Activated CD8-positive, alpha-beta memory T cell treated with anti-CD3 and anti-CD28 coated beads, Interleukin-2, amount 10 ng/mL, durations not matched to agents 7 days and 5 days (primary cell): ENCODE data around the gene PROSER3. TPM values are rescaled to one million over a fixed set of nuclear protein-coding genes. Genes with fewer than 3 reads are reported as not detected.

Source experiments
- ATAC-seq: fragments of 150-1000 bp; cut with Tn5 transposase; one replicate; pipeline ENCODE4 v1.10.0; 2021; ENCODE audit warnings: moderate library complexity
- CTCF ChIA-PET: fragments of 350-600 bp; sonication (Branson Sonifier 250); formaldehyde crosslinking; loops from one replicate; lab custom pipeline; 2021; ENCODE audit warnings: antibody characterized with exemption; lab: Charles Lee
- DNase-seq: peaks from one replicate; pipeline ENCODE4 v3.0.0-alpha.2; 2020
- H3K27ac Mint-ChIP-seq: one replicate; pipeline ENCODE4 v1.8.0; 2021; ENCODE audit warnings: mild to moderate bottlenecking, mixed read lengths
- H3K27me3 Mint-ChIP-seq: one replicate; pipeline ENCODE4 v1.8.0; 2021; ENCODE audit warnings: mixed read lengths
- H3K36me3 Mint-ChIP-seq: one replicate; pipeline ENCODE4 v1.8.0; 2021; ENCODE audit warnings: mild to moderate bottlenecking, mixed read lengths
- H3K4me1 Mint-ChIP-seq: one replicate; pipeline ENCODE4 v1.8.0; 2021; ENCODE audit warnings: mixed read lengths
- H3K4me3 Mint-ChIP-seq: one replicate; pipeline ENCODE4 v1.8.0; 2021; ENCODE audit warnings: mild to moderate bottlenecking, moderate library complexity, mixed read lengths
- H3K9me3 Mint-ChIP-seq: one replicate; pipeline ENCODE4 v1.8.0; 2022; ENCODE audit warnings: low read depth, mixed read lengths
- total RNA-seq, 2 experiments: library from RNA; stranded (reverse); gene quantifications; one replicate each; pipeline ENCODE4 v1.2.3, GENCODE V29; 2021

The PROSER3 gene
- total RNA-seq, 2 experiments from 2014 or later = 46.5 to 57.8 TPM

DNA sequence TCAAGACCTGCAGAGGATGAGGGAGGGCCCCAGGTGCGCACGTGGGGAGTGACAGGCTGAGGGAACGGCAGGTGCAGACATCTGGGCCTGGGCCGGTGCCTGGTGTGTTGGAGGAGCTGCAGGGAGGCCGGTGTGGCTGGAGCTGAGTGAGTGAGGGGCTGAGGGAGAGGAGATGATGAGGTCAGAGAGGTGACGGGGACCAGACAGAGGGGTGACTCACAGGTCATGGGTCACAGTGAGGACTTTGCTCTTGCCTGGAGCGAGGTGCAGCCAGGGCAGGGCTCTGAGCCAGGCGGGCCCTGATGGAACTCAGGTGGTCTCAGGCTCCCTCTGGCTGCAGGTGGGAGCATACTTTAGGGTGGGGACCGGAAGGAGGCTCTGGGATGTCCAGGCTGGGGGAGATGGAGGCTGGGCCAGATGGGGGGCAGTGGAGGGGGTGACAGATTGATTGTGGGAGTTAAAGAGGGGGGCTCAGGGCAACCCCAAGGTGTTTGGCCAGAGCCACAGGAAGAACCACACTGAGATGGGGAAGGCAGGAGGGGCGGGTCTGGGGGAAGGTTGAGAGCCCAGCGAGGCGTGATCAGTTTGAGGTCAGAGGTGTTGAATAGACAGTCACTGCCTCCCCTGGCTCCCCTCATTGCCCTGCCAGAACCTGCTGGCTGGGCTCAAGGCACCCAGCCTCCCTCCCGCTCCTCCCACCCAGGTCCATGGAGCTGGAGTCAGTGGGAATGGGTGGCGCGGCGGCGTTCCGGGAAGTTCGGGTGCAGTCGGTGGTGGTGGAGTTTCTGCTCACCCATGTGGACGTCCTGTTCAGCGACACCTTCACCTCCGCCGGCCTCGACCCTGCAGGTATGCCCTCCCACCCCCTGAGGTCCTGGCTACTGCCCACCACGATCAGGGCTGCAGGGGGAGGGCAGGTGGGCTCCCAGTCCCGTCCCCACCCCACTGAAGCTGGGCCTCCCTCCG, 25.8 kb downstream of the PROSER3 start:
- Mint-ChIP-seq H3K27me3 (no peaks in the 10 kb centered on the region), H3K36me3 (peaks cover 2% of the 10 kb centered on the region), H3K4me3 (no peak overlapping the region), H3K27ac (no peak overlapping the region), H3K4me1 (no peaks in the 10 kb centered on the region), H3K9me3 (no peaks in the 10 kb centered on the region)
- CTCF ChIA-PET = no interaction called here
- no peak for ATAC-seq
- no peak for DNase-seq

- no peaks in the 10 kb centered on the region for H3K27me3 Mint-ChIP-seq
- CTCF ChIA-PET = no interaction called here
- H3K36me3 Mint-ChIP-seq = peaks cover 1% of the 10 kb centered on the region
- no peak overlapping the region for H3K4me3 Mint-ChIP-seq
- ATAC-seq (no peak), DNase-seq (no peak)
- H3K27ac Mint-ChIP-seq = no peak overlapping the region
- H3K4me1 Mint-ChIP-seq = no peaks in the 10 kb centered on the region
- no peaks in the 10 kb centered on the region for H3K9me3 Mint-ChIP-seq
These were observed 26.7 kb downstream of the PROSER3 start for GRCh38 chr19:35784503-35785338.

GRCh38 chr19:35785339-35785627, 27.3 kb downstream of the PROSER3 start:
- Mint-ChIP-seq H3K27me3 (no peaks in the 10 kb centered on the region), H3K4me1 (no peaks in the 10 kb centered on the region), H3K4me3 (no peak overlapping the region), H3K9me3 (no peaks in the 10 kb centered on the region), H3K36me3 (peaks cover 1% of the 10 kb centered on the region), H3K27ac (no peak overlapping the region)
- DNase-seq = no peak
- CTCF ChIA-PET = interaction anchor here (1.3 kb wide), 1 partner anchor 34 kb away, joined by 3 read pairs; no protein-coding TSS in a partner anchor
- ATAC-seq = no peak

DNA sequence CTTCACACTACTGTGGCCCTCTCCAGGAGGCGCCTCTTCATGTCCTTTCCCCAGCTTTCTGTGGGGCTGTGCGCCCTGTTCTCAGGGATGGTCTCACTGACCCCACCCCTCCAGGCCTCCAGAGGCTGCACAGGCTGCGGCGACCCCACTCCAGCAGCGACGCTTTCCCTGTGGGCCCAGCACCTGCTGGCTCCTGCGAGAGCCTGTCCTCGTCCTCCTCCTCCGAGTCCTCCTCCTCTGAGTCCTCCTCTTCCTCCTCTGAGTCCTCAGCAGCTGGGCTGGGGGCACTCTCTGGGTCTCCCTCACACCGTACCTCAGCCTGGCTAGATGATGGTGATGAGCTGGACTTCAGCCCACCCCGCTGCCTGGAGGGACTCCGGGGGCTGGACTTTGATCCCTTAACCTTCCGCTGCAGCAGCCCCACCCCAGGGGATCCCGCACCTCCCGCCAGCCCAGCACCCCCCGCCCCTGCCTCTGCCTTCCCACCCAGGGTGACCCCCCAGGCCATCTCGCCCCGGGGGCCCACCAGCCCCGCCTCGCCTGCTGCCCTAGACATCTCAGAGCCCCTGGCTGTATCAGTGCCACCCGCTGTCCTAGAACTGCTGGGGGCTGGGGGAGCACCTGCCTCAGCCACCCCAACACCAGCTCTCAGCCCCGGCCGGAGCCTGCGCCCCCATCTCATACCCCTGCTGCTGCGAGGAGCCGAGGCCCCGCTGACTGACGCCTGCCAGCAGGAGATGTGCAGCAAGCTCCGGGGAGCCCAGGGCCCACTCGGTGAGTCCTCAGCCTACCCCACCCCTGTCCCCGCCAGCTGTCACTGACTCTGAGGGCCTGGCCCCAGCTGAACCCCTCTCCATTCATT, 28.6 kb downstream of the PROSER3 start:
- Mint-ChIP-seq H3K27me3 (no peaks in the 10 kb centered on the region), H3K4me1 (no peaks in the 10 kb centered on the region), H3K27ac (no peak overlapping the region), H3K9me3 (no peaks in the 10 kb centered on the region), H3K36me3 (no peaks in the 10 kb centered on the region), H3K4me3 (no peak overlapping the region)
- CTCF ChIA-PET = interaction anchor here (1.3 kb wide), 1 partner anchor 33 kb away, joined by 3 read pairs; no protein-coding TSS in a partner anchor
- DNase-seq (no peak), ATAC-seq (no peak)

DNA sequence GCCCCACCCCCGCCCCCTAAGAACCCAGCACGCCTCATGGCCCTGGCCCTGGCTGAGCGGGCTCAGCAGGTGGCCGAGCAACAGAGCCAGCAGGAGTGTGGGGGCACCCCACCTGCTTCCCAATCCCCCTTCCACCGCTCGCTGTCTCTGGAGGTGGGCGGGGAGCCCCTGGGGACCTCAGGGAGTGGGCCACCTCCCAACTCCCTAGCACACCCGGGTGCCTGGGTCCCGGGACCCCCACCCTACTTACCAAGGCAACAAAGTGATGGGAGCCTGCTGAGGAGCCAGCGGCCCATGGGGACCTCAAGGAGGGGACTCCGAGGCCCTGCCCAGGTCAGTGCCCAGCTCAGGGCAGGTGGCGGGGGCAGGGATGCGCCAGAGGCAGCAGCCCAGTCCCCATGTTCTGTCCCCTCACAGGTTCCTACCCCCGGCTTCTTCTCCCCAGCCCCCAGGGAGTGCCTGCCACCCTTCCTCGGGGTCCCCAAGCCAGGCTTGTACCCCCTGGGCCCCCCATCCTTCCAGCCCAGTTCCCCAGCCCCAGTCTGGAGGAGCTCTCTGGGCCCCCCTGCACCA, 29.3 kb downstream of the PROSER3 start:
- H3K27me3 Mint-ChIP-seq = no peaks in the 10 kb centered on the region
- H3K4me1 Mint-ChIP-seq = no peaks in the 10 kb centered on the region
- H3K27ac Mint-ChIP-seq = no peak overlapping the region
- CTCF ChIA-PET = no interaction called here
- DNase-seq (no peak), ATAC-seq (no peak)
- no peaks in the 10 kb centered on the region for H3K36me3 Mint-ChIP-seq
- H3K4me3 Mint-ChIP-seq = no peak overlapping the region
- no peaks in the 10 kb centered on the region for H3K9me3 Mint-ChIP-seq

GRCh38 chr19:35788205-35788960, 30.4 kb downstream of the PROSER3 start:
- Mint-ChIP-seq H3K36me3 (no peaks in the 10 kb centered on the region), H3K9me3 (no peaks in the 10 kb centered on the region), H3K4me1 (no peaks in the 10 kb centered on the region), H3K27ac (no peak overlapping the region), H3K27me3 (no peaks in the 10 kb centered on the region), H3K4me3 (no peak overlapping the region)
- CTCF ChIA-PET = interaction anchor here (0.8 to 1.4 kb wide), 2 partner anchors 31 to 33 kb away, joined by 3 to 4 read pairs; no protein-coding TSS in a partner anchor
- DNase-seq (no peak), ATAC-seq (no peak)

DNA sequence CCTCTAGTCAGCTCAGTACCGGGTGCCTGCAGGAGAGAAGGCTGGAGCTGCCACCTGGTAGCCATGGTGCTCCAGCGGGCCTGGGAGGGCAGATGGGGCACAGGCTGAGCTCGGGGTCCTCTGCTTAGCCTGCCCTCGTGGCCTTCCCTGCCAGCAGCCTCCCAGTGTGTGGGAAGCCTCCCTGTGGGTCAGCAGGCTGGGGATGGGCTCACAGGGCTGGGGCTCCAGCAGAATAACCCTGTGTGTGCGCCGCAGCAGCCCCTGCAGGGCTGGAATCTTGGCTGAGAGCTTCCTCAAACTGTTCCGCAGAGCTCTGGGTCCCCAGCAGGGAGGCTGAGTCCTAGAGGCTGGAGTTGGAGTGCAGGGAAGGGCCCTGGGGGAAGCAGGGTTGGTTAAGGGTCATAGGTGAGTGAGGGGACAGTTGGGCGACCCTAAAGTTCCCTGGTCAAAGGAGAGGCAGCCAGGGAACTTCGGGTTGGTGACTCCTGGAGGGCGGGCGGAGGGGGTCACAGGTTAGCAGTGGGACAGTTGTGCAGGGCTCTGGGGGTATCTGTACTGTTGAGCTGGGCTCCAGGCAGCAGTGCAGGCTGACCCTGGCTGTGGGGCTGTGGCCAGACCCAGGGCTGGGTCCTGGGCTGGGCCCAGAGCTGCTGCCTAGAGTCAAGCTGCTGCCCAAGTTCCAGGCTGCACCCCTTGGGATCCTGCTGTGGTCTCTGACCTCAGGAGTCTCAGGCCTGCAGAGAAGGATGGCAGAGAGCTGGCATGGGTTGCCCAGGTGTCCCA, 31.4 kb downstream of the PROSER3 start:
- CTCF ChIA-PET = interaction anchor here (1.4 kb wide), 1 partner anchor 30 kb away, joined by 3 read pairs; no protein-coding TSS in a partner anchor
- no peaks in the 10 kb centered on the region for H3K9me3 Mint-ChIP-seq

DNA sequence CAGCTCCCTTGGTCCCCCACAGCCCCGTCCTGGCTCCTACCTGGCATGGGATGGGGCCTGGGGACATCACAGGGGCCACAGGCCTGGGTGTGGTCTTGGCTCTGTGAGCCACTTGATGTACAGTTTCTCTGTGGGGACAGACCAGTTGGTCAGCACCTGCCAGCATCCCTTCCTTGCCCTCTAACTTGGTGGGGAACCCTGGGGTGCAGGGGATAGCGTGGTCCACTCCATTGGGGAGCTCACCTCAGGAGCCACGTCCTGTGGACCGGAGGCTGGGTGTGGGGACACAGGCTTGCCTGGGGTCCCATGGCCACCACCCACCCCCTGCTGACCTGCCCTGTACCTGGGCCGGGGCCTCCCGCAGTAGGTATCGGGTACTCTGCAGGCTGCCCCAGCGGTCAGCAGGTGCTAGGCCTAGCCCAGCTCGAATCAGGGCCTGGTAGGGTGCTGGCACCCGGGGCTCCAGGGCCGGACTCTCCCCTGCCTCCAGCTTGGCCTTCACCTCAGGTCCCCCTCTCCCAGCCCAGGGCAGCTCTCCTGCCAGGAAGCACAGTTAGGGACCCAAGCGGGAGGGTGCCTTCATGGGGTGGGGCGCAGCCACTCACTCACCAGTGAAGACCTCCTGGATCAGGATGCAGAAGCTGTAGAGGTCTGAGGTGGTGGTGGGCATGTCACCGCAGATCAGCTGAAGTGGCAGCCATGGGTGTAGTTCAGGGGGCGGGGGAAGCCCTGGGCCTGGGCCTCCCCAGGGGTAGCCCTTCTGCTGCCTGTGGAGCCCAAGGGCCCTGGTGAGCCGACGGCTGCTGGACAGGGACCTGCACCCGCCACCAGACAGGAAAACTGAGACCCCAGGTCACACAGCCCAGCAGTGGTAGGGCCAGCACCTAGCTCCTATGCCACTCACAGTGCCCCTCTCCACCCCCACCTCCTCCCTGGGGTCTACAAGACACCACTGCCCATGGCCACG, 32.3 kb downstream of the PROSER3 start:
- Mint-ChIP-seq H3K27ac (no peak overlapping the region), H3K36me3 (no peaks in the 10 kb centered on the region), H3K4me3 (no peak overlapping the region), H3K27me3 (peaks cover 4% of the 10 kb centered on the region), H3K9me3 (no peaks in the 10 kb centered on the region), H3K4me1 (no peaks in the 10 kb centered on the region)
- no peak for ATAC-seq
- CTCF ChIA-PET = no interaction called here
- DNase-seq = no peak

More for the DNA sequence above, 31.4 kb downstream of the PROSER3 start:
- ATAC-seq = peak; percentile 6
- no peak overlapping the region for H3K4me3 Mint-ChIP-seq
- H3K27ac Mint-ChIP-seq = no peak overlapping the region
- no peak for DNase-seq
- no peaks in the 10 kb centered on the region for H3K36me3 Mint-ChIP-seq
- H3K27me3 Mint-ChIP-seq = no peaks in the 10 kb centered on the region
- H3K4me1 Mint-ChIP-seq = no peaks in the 10 kb centered on the region

- H3K4me1 Mint-ChIP-seq = no peaks in the 10 kb centered on the region
- no peak overlapping the region for H3K4me3 Mint-ChIP-seq
- DNase-seq = no peak
- H3K36me3 Mint-ChIP-seq = no peaks in the 10 kb centered on the region
- peaks cover 12% of the 10 kb centered on the region for H3K27me3 Mint-ChIP-seq
- peak; percentile 56 for ATAC-seq
- CTCF ChIA-PET = no interaction called here
- H3K9me3 Mint-ChIP-seq = no peaks in the 10 kb centered on the region
- no peak overlapping the region for H3K27ac Mint-ChIP-seq
These were observed 33.2 kb downstream of the PROSER3 start for GRCh38 chr19:35790981-35791813.

GRCh38 chr19:35791814-35792279, 33.9 kb downstream of the PROSER3 start:
- CTCF ChIA-PET = no interaction called here
- H3K27ac Mint-ChIP-seq = no peak overlapping the region
- no peaks in the 10 kb centered on the region for H3K36me3 Mint-ChIP-seq
- no peaks in the 10 kb centered on the region for H3K4me1 Mint-ChIP-seq
- ATAC-seq = no peak
- H3K4me3 Mint-ChIP-seq = no peak overlapping the region
- no peak for DNase-seq
- no peaks in the 10 kb centered on the region for H3K9me3 Mint-ChIP-seq
- peaks cover 18% of the 10 kb centered on the region for H3K27me3 Mint-ChIP-seq
